GM21825 (cell line): ENCODE data around the gene BTBD8.
"Not testable (repeated sequence)": the region's sequence is repeated elsewhere in the genome, so short reads cannot be mapped to it uniquely, and the experiment has no call there.

Source experiments
- ATAC-seq: cut with Tn5 transposase; IDR thresholded peaks from one replicate; pipeline ENCODE4 v1.9.1; 2021; ENCODE audit warnings: mild to moderate bottlenecking, moderate library complexity; ENCODE audit not compliant: unreplicated experiment

BTBD8 gene

DNA sequence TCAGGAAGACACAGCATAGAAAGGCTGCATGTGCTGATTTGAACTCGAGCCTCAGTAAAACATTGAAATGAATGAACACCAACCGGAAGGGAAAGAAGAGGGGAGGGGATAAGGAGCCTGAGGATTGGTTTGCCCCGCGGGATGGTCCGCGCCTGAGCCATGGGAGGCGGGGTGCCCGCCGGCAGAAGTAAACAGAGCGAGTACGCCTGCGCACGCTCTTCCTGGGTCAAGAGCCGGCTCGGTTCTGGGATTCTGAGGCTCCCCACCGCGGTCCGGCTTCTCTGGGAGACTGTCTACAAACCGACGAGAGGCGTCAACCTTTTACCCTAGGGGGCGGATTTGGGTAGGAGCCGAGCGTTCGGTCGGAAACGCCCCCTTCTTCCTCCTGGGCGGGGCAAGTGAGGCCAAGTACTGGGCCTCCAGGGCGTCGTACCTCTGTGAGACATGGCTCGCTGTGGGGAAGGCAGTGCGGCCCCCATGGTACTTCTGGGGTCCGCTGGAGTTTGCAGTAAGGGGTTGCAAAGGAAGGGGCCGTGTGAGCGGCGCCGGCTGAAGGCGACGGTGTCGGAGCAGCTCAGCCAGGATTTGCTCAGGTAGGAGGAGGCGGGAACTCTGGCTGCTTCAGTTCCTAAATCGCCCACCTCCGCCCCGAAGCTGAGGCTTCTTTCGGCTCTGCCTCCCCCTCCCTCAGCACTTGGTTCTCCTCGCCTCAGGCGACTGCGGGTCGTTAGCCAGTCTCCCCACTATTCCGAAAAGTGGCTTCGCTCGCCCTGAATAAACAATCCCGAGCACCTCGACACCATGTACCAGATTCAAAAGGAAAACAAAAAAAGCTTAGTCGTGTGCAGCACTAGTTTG lies at the start of gene BTBD8:
Gene BTBD8 (plus strand): TSS at position 218 of the 858 bp plus-strand sequence. CDS start 227 bp downstream, at position 445.
- peak; percentile 92 for ATAC-seq

DNA sequence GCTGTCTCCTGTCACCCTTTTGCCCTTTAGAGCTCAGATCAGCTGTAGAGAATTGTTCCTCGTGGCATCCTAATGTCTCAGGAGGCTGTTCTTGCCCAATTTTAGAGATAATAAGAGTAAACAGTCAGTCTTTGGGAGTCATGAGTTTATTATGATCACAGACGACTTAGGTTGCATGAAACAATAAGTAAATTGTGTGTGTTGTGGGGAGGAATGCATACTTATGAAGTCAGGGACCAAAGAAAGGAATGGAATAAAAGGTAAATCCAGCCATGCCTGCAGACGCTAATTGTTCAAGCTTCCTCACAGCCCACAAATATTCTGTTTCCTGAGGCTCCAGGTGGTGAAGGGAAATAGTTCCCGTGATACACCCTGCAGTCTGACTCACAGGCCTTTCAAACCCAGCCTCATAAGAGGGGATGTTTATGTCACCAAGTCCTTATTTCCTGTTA lies 49.5 kb upstream of the BTBD8 start:
- ATAC-seq = no peak

DNA sequence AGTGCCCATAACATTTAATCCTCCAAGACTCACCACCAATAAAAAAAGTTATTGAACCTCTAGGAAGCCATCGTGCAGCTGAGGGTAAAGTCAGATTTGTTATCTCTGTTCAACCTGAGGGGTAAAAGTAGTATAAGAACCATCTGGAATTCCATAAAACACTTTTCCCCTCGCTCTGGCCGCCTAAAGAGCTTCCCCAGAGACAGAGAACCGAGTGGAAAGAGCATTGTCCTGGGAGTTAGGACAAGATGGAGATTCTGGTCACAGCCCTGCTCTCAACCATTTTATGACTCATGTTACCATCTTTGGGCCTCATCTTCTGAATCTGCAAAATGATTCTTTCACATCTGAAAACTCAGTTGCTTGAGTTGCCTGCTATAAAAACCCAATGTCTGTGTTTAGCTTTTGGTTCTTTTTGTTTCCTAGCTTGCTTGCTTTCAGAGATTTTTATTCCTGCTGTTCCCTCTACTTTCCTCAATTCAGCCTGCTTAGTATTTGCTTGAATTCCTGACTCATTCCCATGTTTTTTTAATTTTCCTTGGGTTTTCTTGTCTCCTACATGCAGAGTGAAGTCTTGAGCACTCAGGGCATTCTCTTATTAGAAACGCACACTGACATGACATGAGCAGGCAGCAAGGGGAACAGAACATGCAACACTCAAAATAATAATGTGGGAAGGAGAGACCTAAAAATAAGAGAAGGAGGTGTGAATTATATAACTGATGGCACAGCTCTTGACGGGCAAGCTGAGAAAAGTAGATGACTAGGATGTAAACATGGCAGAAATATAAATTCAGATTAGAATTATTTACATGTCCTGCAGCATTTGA lies 48.6 kb upstream of the BTBD8 start:
- no peak for ATAC-seq

DNA sequence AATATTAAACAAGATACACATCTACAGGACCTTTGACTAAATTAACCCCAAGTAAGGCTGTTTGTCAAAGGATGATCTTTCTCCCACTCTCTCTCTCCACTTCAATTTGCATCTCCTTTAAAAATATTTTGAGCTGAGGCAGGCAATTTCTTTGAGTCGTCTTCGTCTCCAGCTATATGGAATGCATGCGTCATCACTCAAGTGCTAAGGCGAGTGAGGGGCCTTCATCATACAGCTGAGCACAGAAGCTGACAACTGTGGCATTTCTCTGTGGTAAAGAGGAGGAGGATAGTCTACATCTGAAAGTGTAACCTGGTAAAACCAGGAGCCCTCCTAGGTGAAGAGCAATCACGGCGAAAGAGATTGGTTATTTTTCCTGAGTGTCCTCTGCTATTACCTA lies 42.7 kb upstream of the BTBD8 start:
- ATAC-seq = no peak

DNA sequence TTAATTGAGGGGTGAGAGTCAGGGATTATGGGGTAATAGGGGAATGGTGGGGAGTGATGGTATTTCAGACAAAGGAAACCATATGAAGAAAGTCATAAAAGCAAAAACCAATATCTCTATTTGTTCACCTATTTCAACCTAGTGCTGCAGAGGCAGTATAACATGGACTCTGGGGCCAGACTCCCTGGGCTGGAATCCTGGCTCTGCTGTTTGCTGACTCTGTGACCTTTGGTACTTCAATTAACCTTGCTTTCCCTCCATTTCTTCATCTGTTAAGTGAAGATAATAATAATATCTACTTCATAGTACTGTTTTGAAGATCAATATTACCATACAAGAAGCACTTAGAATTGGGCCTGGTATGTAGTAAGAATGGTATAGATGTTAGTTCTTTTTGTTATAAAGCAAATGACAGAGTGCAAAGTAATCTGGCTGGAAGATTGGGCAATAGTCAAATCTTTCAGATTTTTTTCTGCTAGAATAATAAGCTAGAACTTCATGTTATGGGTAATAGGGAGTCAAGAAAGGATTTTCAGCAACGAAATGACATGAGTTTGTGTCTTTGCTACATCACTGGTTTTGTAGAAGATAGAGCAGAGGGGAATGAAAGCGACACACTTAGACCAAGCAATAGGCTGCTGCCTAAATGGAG lies 41.3 kb upstream of the BTBD8 start:
- ATAC-seq = no peak

DNA sequence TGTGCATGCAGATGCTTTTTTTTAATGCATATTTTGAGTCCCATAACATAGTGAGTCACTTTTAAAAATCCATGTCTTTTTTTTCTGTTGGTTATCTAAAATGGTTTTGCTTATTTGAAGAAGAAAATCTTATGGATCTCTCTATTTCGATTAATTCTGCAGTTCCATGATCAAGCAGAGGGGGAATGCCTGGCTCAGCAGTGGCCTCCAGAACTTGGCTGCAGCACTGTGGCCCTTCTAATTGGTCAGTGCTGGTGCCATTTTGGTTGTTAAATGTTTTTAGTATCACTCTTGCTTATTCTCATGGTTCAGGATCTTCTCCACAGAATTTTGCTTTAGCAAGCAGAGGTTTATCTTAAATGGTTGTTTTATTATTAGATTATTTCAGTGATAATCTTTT lies 39.2 kb upstream of the BTBD8 start:
- no peak for ATAC-seq

DNA sequence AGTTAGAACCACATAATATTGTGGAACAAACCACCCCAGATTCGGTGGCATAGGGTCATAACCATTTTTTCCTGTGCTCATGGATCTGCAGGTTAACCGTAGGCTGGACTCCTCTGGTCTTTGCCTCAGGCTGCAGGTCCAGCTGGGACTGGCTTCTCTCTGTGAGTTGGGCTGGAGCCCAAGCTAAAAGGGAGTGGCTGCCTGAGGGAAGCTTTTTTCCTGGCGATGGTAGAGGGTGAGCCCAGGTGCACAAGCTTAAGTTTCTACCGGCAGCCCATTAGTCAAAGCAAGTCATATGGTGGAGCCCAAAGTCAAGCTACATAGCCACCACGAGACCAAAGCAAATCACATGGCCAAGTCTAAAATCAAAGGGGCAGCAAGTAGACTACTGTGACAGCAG lies 36.5 kb upstream of the BTBD8 start:
- ATAC-seq = no peak

DNA sequence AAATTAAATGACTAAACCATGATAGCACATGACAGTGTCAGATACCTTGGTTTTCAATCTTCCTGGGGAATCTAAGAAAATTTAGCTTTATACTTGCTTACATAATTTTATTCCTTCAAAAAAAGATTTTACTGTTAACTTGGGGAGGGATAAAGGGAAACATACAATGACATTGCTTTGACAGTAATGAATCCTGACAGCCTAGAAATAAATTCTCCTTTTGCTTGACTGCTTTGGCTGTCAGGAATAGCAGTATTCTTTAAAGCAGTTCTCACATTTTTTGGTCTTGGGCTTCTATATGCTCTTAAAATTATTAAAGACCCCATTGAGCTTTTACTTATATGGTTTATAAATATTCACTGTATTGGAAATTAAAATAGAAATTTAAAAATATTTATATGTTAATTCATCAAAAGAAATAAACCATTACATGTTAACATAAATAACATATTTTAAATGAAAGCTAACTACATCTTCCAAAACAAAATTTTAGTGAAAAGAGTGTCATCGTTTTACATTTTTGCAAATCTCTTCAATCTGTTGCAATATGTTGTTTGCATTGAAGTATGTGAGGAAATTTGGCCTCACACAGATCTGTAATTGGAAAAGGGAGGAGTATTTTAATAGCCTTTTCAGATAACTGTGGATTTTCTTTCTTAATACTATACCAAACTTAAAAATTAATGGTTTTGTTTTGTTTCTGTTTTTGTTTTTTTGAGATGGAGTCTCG lies 34.2 kb upstream of the BTBD8 start:
- ATAC-seq = no peak

DNA sequence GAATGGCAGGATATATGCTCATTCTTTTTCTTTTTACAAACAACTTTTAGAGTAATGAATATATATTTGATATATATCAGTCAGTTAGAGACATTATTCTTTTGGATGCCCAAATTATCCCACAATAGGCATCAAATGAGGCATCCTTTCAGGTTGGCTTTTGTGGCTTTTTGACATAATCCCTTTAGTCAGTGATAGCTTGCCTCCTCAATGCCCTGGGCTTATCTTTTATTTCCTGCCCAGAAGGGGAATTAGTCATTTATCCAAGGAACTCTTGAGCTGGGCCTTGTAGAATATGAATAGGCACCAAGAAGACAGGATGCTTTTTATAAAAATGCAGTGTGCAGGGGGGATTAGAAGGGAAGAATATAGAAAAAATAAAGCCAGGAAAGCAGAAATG lies 28.2 kb upstream of the BTBD8 start:
- ATAC-seq = no peak

DNA sequence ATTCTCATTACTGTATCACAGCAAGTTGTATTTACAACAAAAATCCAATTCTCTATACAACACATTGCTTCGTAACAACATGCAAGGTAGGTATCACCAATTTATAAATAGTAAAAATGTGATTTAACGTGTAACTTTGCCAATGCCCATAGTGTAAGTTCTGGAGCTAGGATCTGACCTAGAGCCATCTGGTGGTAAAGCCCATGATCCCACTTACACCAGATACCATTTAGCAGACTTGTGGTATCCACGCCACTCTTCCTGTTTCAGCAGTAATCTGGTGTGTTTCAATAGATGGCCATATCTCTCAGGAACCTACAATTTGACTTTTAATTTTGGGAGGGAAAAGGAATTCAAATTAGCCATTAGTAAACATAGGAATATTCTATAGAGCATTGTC lies 15.1 kb upstream of the BTBD8 start:
- ATAC-seq = no peak

DNA sequence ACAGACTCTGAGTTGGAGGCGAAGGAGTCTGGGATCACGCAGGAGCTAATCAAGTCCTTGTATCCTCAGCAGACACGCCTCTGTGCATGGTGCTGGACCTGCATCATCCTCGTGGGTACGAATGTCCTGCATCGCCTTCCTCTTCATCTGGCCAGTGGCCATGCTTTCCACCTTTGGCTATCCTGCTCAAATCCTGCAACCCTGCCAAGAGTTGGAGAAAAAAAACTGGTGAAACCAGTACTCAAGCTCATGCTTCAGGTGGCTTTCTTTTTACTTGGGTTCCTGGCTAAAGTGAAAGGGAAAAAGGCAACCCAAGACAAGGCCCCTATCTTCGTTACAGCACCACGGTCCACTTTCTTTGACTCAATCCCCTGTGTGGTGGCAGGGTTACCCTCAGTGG lies 13.8 kb upstream of the BTBD8 start:
- no peak for ATAC-seq

DNA sequence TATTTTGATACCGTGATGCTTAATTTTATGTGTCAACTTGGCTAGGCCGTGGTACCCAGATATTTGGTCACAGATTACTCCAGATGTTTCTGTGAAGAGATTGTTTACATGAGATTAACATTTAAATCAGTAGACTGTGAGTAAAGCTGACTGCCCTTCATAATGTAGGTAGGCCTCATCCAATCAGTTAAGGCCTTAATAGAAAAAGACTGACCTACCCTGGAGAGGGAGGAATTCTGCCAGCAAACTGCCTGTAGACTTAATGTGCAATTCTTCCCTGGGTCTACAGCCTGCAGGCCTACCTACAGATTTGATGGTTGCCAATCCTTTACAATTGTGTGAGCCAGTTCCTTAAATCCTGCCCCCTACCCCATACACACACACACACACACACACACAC lies 9.3 kb upstream of the BTBD8 start:
- ATAC-seq = no peak

DNA sequence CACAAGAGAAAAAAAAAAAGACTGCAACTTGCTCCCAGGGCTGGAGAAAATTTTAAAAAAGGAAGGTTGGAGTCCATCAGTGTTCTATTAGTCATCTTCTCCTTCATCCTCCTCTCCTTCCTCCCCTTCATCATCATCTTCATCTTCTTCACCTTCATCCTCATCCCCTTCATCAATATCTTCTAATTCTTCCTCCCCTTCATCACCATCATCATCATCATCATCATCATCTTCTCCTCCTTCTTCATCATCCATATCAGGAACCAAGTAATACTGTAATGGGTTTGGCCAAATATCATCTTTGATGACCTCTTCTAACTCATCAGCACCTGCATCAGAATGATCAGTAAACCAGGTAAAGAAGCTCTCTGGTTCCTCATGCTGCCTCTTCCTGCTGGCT lies 5.7 kb upstream of the BTBD8 start:
- ATAC-seq = not testable (repeated sequence)

DNA sequence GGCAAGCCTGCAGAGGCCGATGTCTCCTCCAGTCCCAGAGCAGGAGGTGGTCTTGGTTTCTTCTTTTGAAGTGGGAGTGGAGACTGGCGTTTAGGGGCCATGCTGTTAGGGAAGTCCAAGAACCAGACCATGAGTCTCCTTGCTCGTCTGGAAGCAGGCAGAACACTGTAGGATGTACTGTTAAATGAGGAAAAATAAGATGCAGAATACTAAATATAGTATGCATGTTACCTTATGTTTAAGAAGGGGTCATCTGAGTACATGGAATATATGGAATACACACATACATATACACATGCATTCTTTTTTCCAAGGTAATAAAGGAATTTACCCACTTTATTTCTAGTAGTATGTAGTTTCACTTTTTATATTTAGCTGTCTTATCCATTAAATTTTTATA lies 4.8 kb upstream of the BTBD8 start, which contains the start of gene SETSIP:
Gene SETSIP (minus strand): TSS at position 101 of the 400 bp plus-strand sequence. CDS start 0 bp downstream, at position 101.
- no peak for ATAC-seq

DNA sequence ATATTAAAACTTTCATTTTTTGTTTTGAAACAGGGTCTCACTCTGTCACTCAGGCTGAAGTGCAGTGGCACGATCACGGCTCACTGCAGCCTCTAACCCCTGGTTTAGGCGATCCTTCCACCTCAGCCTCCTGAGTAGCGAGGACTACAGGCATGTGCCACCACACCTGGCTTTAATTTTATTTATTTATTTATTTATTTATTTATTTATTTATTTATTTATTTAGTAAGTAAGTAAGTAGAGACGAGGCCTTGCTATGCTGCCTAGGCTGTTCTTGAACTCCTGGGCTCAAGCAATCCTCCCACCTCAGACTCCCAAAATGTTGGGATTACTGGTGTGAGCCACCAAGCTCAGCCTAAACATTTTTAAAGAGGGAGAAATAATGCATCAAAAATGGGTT lies 3.8 kb upstream of the BTBD8 start:
- no peak for ATAC-seq

DNA sequence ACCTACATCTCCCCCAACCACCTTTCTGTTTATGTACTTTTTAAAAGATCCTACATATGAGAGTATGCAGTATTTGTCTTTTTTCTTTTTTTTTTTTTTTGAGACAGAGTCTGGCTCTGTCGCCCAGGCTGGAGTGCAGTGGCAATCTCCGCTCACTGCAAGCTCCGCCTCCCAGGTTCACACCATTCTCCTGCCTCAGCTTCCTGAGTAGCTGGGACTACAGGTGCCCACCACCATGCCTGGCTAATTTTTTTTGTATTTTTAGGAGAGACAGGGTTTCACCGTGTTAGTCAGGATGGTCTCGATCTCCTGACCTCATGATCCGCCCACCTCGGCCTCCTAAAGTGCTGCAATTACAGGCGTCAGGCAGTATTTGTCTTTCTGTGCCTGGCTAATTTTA lies 2.1 kb upstream of the BTBD8 start:
- ATAC-seq = not testable (repeated sequence)

DNA sequence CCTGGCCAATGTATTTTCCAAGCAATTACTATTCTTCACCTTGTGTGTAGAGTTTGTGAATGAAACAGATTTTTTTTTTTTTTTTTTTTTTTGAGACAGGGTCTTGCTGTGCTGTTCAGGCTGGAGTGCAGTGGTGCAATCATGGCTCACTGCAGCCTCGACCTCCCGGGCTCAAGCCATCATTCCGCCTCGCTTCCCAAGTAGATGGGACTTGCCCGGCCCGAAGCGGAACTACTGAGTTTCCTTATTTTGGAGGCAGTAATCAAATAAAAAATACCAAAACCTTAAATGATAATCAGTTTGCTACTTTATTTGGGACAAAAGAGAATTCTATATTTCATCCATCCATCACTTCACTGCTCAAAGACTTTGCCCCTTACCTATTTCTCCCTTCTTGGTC lies 704 bp upstream of the BTBD8 start:
- no peak for ATAC-seq

DNA sequence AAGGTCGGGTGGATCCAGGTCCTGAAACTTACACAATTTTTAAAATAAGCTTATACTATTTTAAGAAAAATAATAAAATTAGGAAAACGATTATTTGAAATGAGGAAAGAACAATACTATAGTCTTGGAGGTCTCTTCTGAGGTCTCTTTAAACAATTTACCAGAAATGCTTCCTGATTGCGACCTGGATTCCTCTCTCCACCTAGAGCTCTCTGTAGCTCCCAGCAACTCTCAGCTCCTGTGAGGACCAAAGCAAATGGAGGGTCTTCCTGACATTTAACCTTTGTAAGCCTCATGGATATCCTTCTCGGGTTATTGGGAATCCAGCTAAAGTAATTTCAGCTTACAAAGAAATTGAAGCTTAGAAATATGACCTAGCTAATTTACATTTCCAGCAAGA lies 886 bp downstream of the BTBD8 start:
- no peak for ATAC-seq

DNA sequence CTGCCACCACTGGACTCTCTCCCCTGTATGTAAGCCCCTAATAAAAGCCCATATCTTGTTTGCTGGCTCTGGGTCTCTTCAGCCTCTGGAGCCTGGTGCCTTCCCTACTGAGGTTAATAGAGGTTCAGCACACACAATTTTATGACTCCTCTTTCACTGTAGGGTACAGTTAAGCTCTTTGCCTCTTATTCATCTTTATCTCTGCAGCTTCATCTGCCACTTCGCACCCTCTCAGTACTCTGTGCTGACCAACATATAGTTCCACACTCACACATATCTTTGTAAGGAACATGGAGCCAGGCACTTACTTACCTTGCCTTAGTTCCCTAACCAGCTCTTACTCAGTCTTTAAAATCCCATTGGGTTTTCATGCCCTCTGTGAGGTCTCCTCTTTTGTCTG lies 4.5 kb downstream of the BTBD8 start:
- ATAC-seq = no peak

DNA sequence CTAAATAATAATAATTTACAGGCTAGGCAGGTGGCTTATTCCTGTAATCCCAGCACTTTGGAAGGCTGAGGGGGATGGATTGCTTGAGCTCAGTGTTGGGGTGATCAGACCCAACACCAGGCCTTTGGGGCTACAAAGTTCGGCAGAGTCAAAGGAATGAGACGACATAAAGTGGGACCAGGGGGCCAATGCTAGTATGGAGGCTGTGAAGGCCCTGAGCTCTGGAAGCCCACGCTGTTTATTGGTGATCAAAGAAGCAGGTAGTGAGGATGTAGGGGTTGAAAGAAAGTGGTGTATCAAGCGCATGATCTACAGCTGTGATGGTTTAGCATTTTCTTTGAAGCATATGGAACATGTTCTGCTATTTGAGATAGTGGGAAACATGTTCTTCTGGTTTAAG lies 5.6 kb downstream of the BTBD8 start:
- no peak for ATAC-seq

DNA sequence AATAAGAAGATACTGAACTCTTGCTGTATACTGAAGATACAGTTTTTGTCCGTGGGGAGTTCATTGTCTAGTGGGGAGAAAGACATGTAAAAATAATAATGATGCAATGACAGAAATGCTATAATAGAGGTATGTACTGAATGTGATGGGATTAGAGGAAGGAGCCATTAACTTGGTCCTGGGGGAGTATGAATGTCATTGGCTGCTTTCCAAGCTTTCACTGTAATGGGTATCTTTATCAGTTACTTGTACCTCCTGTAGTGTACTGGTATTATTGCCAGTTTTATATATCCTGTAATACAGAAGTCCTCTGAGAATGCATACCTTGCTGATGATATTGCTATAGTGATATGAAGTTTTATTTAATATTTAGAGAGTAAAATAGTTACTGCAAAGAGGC lies 7.4 kb downstream of the BTBD8 start:
- ATAC-seq = no peak
